GM23338 (cell line): ENCODE measurements around the gene BRAF. TPM values are rescaled to one million over a fixed set of nuclear protein-coding genes. Genes with fewer than 3 reads are reported as not detected.
A peak's percentile ranks its signal among the peaks of the same experiment; 100 is the strongest.
"Not testable (repeated sequence)": the region's sequence is repeated elsewhere in the genome, so short reads cannot be mapped to it uniquely, and the experiment has no call there.

Source experiments
- ATAC-seq: fragments of 200-7000 bp; cut with Tn5 transposase; 3 replicates; pipeline ENCODE4 v1.9.1; 2020
- DNase-seq: peaks from one replicate; pipeline ENCODE4 v3.0.0-alpha.2; 2015; ENCODE audit warnings: low spot score
- H2AFZ ChIP-seq: fragments of 200-600 bp; sonication (generic); 2 replicates; pipeline ENCODE4 v1.8.0; 2016; ENCODE audit warnings: antibody characterized with exemption, mild to moderate bottlenecking, moderate library complexity
- H3F3A ChIP-seq: fragments of 200-600 bp; sonication (generic); replicated peaks from 2 replicates; pipeline ENCODE4 v1.8.0; 2017; ENCODE audit warnings: antibody characterized with exemption, mixed run types, low read depth
- H3K27ac ChIP-seq: fragments of 200-600 bp; sonication (generic); 2 replicates; pipeline ENCODE4 v1.6.1; 2016; ENCODE audit warnings: low read depth
- H3K27me3 ChIP-seq: fragments of 200-600 bp; sonication (generic); 2 replicates; pipeline ENCODE4 v1.8.0; 2016; ENCODE audit warnings: mild to moderate bottlenecking, mixed run types, moderate library complexity; ENCODE audit not compliant: insufficient read depth
- H3K36me3 ChIP-seq: fragments of 200-600 bp; sonication (generic); 2 replicates; pipeline ENCODE4 v1.8.0; 2016; ENCODE audit warnings: mild to moderate bottlenecking; ENCODE audit not compliant: insufficient read depth
- H3K4me1 ChIP-seq: fragments of 200-600 bp; sonication (generic); 2 replicates; pipeline ENCODE4 v1.8.0; 2016; ENCODE audit warnings: mild to moderate bottlenecking, moderate library complexity; ENCODE audit not compliant: insufficient read depth
- H3K4me2 ChIP-seq: fragments of 200-600 bp; sonication (generic); 2 replicates; pipeline ENCODE4 v1.7.1; 2017; ENCODE audit warnings: mixed run types
- H3K4me3 ChIP-seq: fragments of 200-600 bp; sonication (generic); 2 replicates; pipeline ENCODE4 v1.6.1; 2016; ENCODE audit warnings: mixed run types
- H3K79me2 ChIP-seq: fragments of 200-600 bp; sonication (generic); replicated peaks from 2 replicates; pipeline ENCODE4 v1.8.0; 2017; ENCODE audit warnings: mild to moderate bottlenecking; ENCODE audit not compliant: insufficient read depth
- H3K9me2 ChIP-seq: fragments of 200-600 bp; sonication (generic); 2 replicates; pipeline ENCODE4 v1.8.0; 2017; ENCODE audit not compliant: insufficient read depth
- H4K20me1 ChIP-seq: fragments of 200-600 bp; sonication (generic); replicated peaks from 2 replicates; pipeline ENCODE4 v1.8.0; 2017; ENCODE audit warnings: mild to moderate bottlenecking; ENCODE audit not compliant: insufficient read depth
- H3K27ac Mint-ChIP-seq: 2 replicates; pipeline ENCODE4 v1.8.0; 2020; ENCODE audit warnings: inconsistent platforms, mild to moderate bottlenecking, moderate library complexity, mixed read lengths
- H3K27me3 Mint-ChIP-seq: 3 replicates; pipeline ENCODE4 v1.8.0; 2022; ENCODE audit warnings: low read depth, mild to moderate bottlenecking, moderate library complexity, mixed read lengths, inconsistent platforms; ENCODE audit not compliant: insufficient read depth, poor library complexity
- H3K36me3 Mint-ChIP-seq: 3 replicates; pipeline ENCODE4 v1.8.0; 2021; ENCODE audit warnings: low read depth, mild to moderate bottlenecking, inconsistent platforms, moderate library complexity, mixed read lengths
- H3K4me1 Mint-ChIP-seq: 3 replicates; pipeline ENCODE4 v1.8.0; 2020; ENCODE audit warnings: mild to moderate bottlenecking, inconsistent platforms, mixed read lengths
- H3K4me3 Mint-ChIP-seq: 3 replicates; pipeline ENCODE4 v1.8.0; 2021; ENCODE audit warnings: moderate library complexity, mild to moderate bottlenecking, inconsistent platforms, mixed read lengths
- H3K9me3 Mint-ChIP-seq: 3 replicates; pipeline ENCODE4 v1.8.0; 2020; ENCODE audit warnings: moderate library complexity, mild to moderate bottlenecking, inconsistent platforms, mixed read lengths
- CTCF ChIP-seq, 2 experiments: fragments of 200-600 bp in 1 of 2; sonication (generic) in 1 of 2; conservative IDR thresholded peaks; 2 replicates each; pipeline versions ENCODE4 v1.5.1 to v1.6.1; 2016 to 2017; ENCODE audit warnings: antibody characterized with exemption in 2 of 2, low read depth in 2 of 2, mild to moderate bottlenecking in 2 of 2, moderate library complexity in 1 of 2
- EZH2 ChIP-seq: fragments of 200-600 bp; sonication (generic); IDR thresholded peaks from one replicate; pipeline ENCODE4 v1.8.0; 2017; ENCODE audit warnings: antibody characterized with exemption, mild to moderate bottlenecking, low read depth; ENCODE audit not compliant: unreplicated experiment
- JUNB ChIP-seq: IDR thresholded peaks from one replicate; pipeline ENCODE4 v1.6.1; 2016; ENCODE audit warnings: antibody characterized with exemption; ENCODE audit not compliant: unreplicated experiment
- ZNF462 ChIP-seq: fragments of 250-450 bp; sonication (Bioruptor Pico); IDR thresholded peaks from 2 replicates; pipeline ENCODE4 v1.5.0; 2020; ENCODE audit warnings: mild to moderate bottlenecking, moderate library complexity
- polyA plus RNA-seq: library from polyadenylated mRNA; unstranded; fragments of >200 nt; fragmentation: Nextera tagmentation; extraction: Ambion mirVana; gene quantifications from 2 replicates; pipeline ENCODE4 v1.2.1, GENCODE V29; 2016
- total RNA-seq: library from RNA; depleted of rRNA; stranded (reverse); fragments of >200 nt; shearing (Covaris generic); gene quantifications from 2 replicates; pipeline ENCODE4 v1.2.3, GENCODE V29; 2014

Gene BRAF
- total and polyA plus RNA-seq, 2 experiments from 2014 or later: 14.6 to 36.8 TPM

- no peak for TF ChIP-seq ZNF462
Measured at GRCh38 chr7:140828741-140829140, 96.0 kb downstream of the BRAF start (continued).

- H3K4me1 ChIP-seq, H3K27me3 ChIP-seq, H3K9me2 ChIP-seq, H3K4me3 Mint-ChIP-seq, H3K27ac Mint-ChIP-seq, H3K79me2 ChIP-seq, H3K9me3 Mint-ChIP-seq, H3K27me3 Mint-ChIP-seq, H2AFZ ChIP-seq, H3K36me3 ChIP-seq, H3K27ac ChIP-seq, H3K4me3 ChIP-seq, H3K36me3 Mint-ChIP-seq, ATAC-seq, H4K20me1 ChIP-seq, H3K4me1 Mint-ChIP-seq, H3K4me2 ChIP-seq, H3F3A ChIP-seq, DNase-seq: not testable (repeated sequence)
Measured at GRCh38 chr7:140817383-140817782, 107.3 kb downstream of the BRAF start.

GRCh38 chr7:140810830-140811556 is 113.7 kb downstream of the BRAF start:
- no peak overlapping the region for H3K4me2 ChIP-seq
- Mint-ChIP-seq H3K9me3 (no peaks in the 10 kb centered on the region), H3K4me1 (no peaks in the 10 kb centered on the region), H3K27ac (no peak overlapping the region), H3K27me3 (peaks cover 2% of the 10 kb centered on the region), H3K4me3 (no peak overlapping the region), H3K36me3 (no peaks in the 10 kb centered on the region)
- H3K27me3 ChIP-seq: no peaks in the 10 kb centered on the region
- H3K79me2 ChIP-seq: no peaks in the 10 kb centered on the region; the same call in 1 of the 2 replicates
- H2AFZ ChIP-seq: no peak overlapping the region
- no peak overlapping the region for H3K4me3 ChIP-seq
- peak; percentile 99 for ATAC-seq
- no peaks in the 10 kb centered on the region for H3K36me3 ChIP-seq
- no peak overlapping the region for H3K27ac ChIP-seq
- no peaks in the 10 kb centered on the region for H3K4me1 ChIP-seq
- TF ChIP-seq JUNB: no peak
- TF ChIP-seq EZH2: no peak
- TF ChIP-seq CTCF (conservative IDR thresholded peaks at IDR 0.05; ENCODE audit: low read depth in 2 of 2): peak; percentile 82 to 91
- 0 out of 2 replicates have a peak, but pooled peaks cover 4% of the 10 kb centered on the region for H4K20me1 ChIP-seq
- no peaks in the 10 kb centered on the region for H3K9me2 ChIP-seq
- peak; percentile 87 for DNase-seq
- no peaks in the 10 kb centered on the region for H3F3A ChIP-seq
